ENCODE results near the gene SRGAP1. TPM values are rescaled to one million over a fixed set of nuclear protein-coding genes. Genes with fewer than 3 reads are reported as not detected.
"Not testable (repeated sequence)": the region's sequence is repeated elsewhere in the genome, so short reads cannot be mapped to it uniquely, and the experiment has no call there.

SRGAP1 gene
- polyA plus RNA-seq, 4 donors, result 16.9 to 27.8 (median 22.7) TPM

GRCh38 chr12:63995512-63995911 lies 151.0 kb downstream of the SRGAP1 start:
- DNase-seq (ENCODE audit: low read depth in 4 of 4, low spot score in 2 of 4), result no peak

GRCh38 chr12:63996556-63996955 lies 152.1 kb downstream of the SRGAP1 start:
- no peak for DNase-seq (ENCODE audit: low read depth in 4 of 4, low spot score in 2 of 4)

- DNase-seq (ENCODE audit: low read depth in 4 of 4, low spot score in 2 of 4), result no peak
Measured at GRCh38 chr12:63997198-63997597, 152.7 kb downstream of the SRGAP1 start.

GRCh38 chr12:63998584-63998983 lies 154.1 kb downstream of the SRGAP1 start:
- DNase-seq (ENCODE audit: low read depth in 4 of 4, low spot score in 2 of 4), result no peak

- no peak for DNase-seq (ENCODE audit: low read depth in 4 of 4, low spot score in 2 of 4)
Measured at GRCh38 chr12:63999853-64000252, 155.4 kb downstream of the SRGAP1 start.

- DNase-seq (ENCODE audit: low read depth in 4 of 4, low spot score in 2 of 4), result no peak
Measured at GRCh38 chr12:64001439-64001838, 156.9 kb downstream of the SRGAP1 start.

GRCh38 chr12:64004641-64005040 lies 160.1 kb downstream of the SRGAP1 start:
- DNase-seq (ENCODE audit: low read depth in 4 of 4, low spot score in 2 of 4), result no peak

- no peak for DNase-seq (ENCODE audit: low read depth in 4 of 4, low spot score in 2 of 4)
Measured at GRCh38 chr12:64006211-64006825, 161.8 kb downstream of the SRGAP1 start.

GRCh38 chr12:64007853-64008252 lies 163.4 kb downstream of the SRGAP1 start:
- no peak for DNase-seq (ENCODE audit: low read depth in 4 of 4, low spot score in 2 of 4)

- no peak for DNase-seq (ENCODE audit: low read depth in 4 of 4, low spot score in 2 of 4)
Measured at GRCh38 chr12:64008596-64008995, 164.1 kb downstream of the SRGAP1 start.

- no peak for DNase-seq (ENCODE audit: low read depth in 4 of 4, low spot score in 2 of 4)
Measured at GRCh38 chr12:64009321-64010068, 165.0 kb downstream of the SRGAP1 start.

GRCh38 chr12:64010069-64010686 lies 165.7 kb downstream of the SRGAP1 start:
- no peak for DNase-seq (ENCODE audit: low read depth in 4 of 4, low spot score in 2 of 4)

GRCh38 chr12:64016521-64016920 lies 172.0 kb downstream of the SRGAP1 start:
- no peak for DNase-seq (ENCODE audit: low read depth in 4 of 4, low spot score in 2 of 4)

- DNase-seq (ENCODE audit: low read depth in 4 of 4, low spot score in 2 of 4), result not testable (repeated sequence)
Measured at GRCh38 chr12:64018116-64018515, 173.6 kb downstream of the SRGAP1 start.

- no peak for DNase-seq (ENCODE audit: low read depth in 4 of 4, low spot score in 2 of 4)
Measured at GRCh38 chr12:64018524-64018923, 174.0 kb downstream of the SRGAP1 start.

- DNase-seq (ENCODE audit: low read depth in 4 of 4, low spot score in 2 of 4), result no peak
Measured at GRCh38 chr12:64019101-64019500, 174.6 kb downstream of the SRGAP1 start.

GRCh38 chr12:64019654-64020053 lies 175.2 kb downstream of the SRGAP1 start:
- no peak for DNase-seq (ENCODE audit: low read depth in 4 of 4, low spot score in 2 of 4)

- no peak for DNase-seq (ENCODE audit: low read depth in 4 of 4, low spot score in 2 of 4)
Measured at GRCh38 chr12:64025174-64025958, 180.9 kb downstream of the SRGAP1 start.

GRCh38 chr12:64027311-64027710 lies 182.8 kb downstream of the SRGAP1 start:
- no peak for DNase-seq (ENCODE audit: low read depth in 4 of 4, low spot score in 2 of 4)

GRCh38 chr12:64028541-64028940 lies 184.0 kb downstream of the SRGAP1 start:
- DNase-seq (ENCODE audit: low read depth in 4 of 4, low spot score in 2 of 4), result no peak
